SKM-1 (cell line): ENCODE measurements around the gene DIP2C.
"Not testable (repeated sequence)": the region's sequence is repeated elsewhere in the genome, so short reads cannot be mapped to it uniquely, and the experiment has no call there.

Experiments used
- DNase-seq: peaks from one replicate; lab custom pipeline; 2025; ENCODE audit not compliant: unreplicated experiment; lab: John Stamatoyannopoulos, UW

The DIP2C gene

DNA sequence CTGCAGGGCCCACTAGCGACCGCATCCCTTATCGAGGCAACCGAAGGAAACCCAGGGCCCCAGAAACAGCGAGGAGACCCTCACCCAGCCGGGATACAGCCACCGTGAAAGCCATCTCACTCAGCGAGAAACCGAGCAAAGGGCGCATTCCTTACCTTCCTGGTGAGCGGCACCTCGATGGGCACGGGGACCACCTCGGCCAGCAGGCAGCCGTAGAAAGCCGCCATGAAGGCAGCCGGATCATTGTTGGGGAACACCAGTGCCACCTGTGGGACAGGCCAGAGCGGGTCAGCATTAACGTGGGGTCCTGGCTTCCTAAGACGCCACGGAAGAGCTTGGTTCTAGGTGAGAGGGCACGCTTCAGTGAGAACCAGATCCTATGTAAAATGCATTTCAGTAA lies 290.5 kb downstream of the DIP2C start:
- no peak for DNase-seq

DNA sequence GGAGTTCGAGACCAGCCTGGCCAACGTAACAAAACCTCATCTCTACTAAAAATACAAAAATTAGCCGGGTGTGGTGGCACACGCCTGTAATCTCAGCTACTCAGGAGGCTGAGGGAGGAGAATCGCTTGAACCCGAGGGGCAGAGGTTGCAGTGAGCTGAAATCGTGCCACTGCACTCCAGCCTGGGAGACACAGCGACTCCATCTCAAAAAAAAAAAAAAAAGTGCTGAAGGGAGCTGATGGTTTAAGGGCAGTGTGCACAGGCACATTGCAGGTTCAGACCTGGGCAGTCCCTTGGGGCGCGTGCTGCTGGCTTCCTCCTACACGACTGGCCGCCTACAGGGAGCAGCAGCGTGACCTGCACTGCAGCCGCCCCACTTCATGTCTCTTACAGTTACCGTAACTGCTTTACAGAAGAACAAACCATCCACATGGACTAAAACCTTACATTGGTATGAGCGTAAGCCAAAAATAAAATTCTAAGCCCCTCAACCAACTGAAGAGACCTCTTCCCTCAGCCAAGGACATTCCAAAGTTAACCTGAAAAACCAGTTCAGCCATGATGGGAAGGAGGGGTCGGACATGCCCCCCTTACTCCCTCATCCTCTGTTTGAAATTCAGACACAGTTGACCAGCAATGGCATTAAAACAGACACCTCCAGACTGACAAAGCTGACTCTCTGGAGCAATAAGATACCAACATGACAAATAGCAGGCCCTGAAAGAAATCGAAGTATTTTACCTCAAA lies 292.0 kb downstream of the DIP2C start:
- DNase-seq: no peak

DNA sequence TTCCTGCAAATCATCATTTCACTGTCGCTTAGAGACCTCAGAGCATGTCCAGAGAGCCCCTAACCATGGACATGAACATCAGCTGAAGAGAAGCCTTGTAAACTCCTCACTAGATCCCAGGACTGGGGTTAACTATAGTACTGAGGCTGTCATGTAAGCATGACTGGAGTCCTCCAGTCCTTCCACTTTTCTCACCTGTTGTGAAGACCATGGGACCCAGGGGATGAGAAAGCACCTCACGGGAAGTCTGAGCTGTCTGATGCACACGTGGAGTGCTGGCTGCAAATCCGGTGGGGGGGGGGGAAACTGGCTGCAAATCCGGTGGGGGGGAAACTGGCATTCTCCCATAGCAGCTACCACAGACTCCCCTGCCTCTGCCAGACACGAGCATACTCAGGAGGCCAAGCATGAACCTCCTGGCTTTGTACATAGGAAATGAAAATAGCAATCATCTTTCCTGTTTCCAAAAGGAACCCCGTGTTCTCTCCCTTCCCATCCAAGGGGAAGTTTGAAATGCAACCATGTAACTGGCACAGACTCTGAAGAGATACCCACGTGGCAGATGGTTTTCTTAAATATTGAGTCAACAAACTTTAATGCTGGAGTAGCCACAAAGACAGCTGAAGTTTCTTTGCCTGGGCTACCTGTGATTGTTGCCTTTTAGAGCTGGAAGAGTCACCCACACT lies 292.8 kb downstream of the DIP2C start:
- DNase-seq: no peak

DNA sequence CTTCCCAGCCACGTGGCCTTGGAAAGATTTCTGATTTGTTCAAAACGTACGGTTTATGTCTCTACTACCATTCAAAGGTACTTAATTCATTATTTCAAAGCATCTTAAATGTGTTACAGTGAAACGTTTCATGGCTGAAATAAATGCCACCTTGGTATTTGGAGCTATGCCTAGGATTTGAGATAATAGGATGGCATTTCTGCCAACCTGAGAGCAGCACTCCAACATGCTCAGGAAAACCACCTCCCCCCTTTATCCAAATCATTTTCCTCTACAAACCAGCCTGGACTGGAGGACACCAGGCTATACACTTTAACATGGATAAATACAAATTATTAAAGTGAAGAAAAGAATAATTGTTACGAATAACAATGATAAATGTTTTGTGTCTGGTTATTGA lies 293.4 kb downstream of the DIP2C start:
- DNase-seq: no peak

DNA sequence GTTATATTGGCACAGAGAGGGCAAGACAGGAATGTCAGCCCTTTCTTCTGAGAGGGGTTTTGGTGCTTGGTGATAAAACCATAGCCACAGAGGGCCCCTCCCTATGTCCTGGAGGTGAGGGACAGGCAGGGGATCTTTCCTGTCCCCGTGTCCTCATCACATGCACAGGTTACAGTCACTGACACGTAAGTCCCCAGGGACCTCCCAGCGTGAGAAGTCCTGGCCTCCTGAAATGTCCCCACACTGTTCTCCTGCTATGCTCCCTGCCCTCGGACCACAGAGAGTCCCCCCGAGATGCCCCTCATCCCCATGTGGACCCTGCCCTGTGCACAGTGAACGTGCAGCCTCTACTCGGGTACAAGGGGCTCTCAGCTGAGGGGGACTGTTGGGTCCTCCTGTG lies 293.8 kb downstream of the DIP2C start:
- no peak for DNase-seq

DNA sequence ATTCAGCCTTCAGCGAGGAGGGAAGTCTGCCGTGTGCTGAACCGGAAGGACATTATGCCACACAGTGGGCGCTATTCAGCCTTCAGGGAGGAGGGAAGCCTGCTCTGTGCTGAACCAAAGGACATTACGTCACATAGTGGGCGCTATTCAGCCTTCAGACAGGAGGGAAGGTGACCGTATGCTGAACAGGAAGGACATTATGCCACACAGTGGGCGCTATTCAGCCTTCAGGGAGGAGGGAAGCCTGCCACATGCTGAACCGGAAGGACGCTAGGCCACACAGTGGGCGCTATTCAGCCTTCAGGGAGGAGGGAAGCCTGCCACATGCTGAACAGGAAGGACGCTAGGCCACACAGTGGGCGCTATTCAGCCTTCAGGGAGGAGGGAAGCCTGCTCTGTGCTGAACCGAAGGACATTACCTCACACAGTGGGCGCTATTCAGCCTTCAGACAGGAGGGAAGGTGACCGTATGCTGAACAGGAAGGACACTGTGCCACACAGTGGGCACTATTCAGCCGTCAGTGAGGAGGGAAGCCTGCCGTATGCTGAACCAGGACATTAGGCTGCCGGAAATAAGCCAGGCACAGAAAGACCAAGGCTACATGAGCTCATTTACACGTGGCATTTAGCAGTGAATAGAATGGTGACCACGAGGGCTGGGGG lies 294.9 kb downstream of the DIP2C start:
- DNase-seq: not testable (repeated sequence)

DNA sequence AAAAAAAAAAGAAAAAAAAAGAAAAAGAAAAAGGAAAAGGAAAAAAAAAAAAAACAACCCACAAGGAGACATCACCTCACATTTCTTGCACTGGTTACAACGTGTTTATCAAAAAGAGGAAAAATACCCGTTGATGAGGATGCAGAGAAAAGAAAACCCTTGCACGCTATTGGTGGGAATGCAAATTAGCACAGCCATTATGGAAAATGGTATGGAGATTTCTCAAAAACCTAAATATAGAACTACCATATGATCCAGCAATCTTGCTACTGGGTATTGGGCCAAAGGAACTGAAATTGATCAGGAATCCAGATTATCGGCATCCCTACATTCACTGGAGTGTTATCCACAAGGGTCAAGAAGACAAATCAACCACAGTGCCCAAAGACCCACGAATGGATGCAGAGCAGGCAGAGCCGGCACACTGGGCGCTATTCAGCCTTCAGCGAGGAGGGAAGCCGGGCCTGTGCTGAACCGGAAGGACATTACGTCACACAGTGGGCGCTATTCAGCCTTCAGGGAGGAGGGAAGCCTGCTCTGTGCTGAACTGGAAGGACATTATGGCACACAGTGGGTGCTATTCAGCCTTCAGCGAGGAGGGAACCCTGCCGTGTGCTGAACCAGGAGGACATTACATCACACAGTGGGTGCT lies 295.6 kb downstream of the DIP2C start:
- no peak for DNase-seq

DNA sequence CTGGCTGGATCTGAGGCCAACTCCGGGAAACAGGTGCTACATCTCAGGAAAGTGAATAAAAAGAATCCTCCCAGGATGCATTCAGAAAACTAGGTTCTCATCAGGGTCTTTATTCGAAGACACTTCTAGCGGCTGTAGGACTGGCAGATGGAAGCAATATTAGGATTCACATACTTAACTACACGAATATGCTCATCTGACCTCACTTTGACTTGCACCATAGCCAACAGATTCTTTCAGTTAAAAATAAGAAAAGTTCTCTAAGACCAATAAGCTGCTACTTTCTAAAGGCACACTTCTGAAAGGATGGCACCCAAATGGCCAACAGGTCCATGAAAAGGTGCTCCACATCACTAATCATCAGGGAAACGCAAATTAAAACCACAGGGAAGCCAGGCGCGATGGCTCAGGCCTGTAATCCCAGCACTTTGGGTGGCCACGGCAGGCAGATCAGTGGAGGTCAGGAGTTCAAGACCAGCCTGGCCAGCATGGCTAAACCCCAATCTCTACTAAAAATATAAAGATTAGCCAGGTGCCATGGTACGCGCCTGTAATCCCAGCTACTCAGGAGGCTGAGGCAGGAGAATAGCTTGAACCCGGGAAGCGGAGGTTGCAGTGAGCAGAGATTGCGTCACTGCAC lies 296.2 kb downstream of the DIP2C start:
- DNase-seq: no peak

DNA sequence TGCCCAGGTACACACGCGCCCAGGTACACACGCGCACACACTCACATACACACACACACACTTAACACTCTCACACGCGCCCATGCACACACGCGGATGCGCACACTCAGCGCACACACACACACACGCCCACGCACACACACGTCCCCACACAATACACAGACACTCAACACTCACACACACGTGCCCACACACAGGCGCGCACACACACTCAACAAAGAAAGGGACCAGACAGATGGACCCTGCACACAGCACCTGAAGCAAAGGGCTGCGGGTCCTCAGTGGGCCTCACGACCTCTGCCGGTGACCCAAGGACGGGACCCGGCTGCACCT lies 296.8 kb downstream of the DIP2C start:
- DNase-seq: no peak

DNA sequence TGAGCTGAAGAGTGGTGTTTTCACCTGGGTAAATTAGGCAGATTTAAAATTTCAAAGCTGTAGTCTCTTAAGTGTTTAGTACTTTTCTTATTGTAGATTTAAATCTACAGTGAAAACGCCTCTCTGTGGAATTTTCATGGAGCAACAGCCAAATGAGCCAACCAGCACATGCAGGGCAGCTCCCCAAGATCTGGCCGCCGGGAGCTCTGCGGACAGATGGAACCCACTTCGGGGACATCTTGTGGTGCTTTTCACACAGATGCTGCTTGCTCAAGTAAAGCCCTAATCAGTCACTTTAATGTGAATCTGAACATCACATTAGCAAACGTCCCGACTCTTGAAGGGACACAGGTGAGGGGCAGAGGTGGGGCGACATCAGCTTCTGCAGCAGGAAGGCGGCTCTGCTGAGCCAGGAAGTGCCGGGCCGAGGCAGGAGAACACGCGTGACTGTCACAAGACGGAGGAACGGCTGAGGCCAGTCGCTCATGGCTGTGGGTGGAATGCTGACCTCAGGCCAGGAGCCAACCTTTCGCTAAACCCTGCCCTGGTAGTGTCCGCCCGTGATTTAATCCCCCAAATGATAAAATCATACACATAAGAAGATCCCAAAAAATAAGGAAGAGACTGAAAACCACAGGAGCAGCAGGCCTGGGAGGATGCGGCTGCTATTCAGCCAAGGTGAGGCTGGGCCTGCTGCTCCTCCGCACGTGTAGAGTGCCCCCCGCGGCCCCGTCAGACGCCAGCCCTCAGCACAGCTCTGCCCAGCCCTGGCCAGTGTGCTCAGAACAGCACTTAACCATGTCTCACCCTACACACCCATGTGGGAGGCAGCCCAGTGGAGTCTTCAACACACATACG lies 297.4 kb downstream of the DIP2C start:
- no peak for DNase-seq

DNA sequence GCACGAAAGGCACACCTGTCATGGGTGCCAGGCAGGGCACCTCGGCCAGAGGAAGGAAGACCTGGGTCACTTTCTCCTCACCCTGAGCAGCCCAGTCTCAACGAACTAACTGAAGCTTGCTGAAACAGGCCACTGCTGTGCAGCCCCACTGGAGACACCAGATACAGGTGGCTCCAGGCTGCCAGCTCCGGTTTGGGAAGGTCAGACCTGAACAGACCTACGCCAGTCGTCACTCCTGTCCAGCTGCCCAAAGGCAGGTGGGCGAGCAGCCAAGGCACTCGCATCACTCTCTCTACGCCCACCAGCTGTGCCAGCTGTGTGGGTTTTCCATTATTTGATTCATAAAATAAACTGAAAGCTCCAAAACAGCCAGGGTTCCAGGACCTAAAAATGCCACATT lies 298.2 kb downstream of the DIP2C start:
- DNase-seq: no peak

DNA sequence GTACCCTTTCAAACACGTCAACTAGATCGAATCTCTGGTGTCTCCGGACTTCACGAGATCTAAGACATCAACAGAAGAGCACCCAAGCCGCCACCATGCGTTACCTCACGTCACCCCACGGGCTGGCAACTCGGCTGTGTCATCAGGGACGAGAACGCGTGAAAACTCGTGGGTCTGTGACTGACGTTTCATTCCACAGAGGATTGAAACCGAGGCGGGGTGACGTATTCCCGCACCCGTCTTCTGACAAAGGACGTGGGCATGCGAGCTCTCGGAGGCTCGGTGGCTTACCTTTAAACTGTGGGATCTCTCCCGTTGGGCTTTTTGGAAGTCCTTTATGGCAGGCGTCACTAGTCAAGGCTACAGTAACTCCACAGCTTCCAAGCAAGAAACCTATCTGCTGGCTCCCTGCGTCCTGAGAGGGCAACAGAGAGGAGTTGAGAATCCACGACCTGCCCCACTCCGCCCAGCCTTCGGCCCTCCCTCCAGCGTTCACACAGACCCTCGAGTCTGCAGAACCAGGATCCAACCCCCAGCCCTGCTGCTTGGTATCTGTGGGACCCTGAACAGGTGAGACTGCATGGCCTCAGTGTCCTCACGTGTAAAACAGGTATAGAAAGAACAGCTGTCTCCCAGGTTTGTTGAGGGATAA lies 298.9 kb downstream of the DIP2C start:
- DNase-seq: no peak

DNA sequence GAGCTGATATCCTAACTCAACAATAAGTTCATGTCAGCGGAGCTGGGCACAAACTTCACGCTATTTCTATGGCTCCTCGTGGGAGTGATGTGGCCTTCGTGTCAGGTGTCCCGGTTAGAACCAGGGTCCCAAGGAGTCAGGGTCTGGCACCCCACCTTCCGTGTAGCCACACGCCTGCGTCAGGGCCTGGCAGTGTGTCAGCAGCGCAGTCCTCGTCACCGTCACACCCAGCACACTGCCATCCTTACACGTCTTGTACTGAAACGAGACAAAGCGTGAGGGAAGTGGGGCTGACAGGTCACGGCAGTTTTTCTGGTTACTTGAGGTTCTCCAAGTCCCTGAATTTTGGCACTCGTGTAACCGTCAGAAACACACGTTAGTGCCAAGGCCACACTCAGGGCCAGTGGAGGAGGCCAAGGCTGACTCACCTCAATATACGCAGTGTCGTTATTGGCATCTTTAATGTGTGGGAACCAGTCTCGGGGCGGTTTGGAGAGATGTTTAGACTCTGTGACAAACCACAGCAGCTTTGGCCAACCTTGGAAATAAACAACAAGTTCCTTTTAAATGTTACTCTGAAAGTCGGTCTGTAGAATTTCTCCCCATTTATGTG lies 299.5 kb downstream of the DIP2C start:
- no peak for DNase-seq

DNA sequence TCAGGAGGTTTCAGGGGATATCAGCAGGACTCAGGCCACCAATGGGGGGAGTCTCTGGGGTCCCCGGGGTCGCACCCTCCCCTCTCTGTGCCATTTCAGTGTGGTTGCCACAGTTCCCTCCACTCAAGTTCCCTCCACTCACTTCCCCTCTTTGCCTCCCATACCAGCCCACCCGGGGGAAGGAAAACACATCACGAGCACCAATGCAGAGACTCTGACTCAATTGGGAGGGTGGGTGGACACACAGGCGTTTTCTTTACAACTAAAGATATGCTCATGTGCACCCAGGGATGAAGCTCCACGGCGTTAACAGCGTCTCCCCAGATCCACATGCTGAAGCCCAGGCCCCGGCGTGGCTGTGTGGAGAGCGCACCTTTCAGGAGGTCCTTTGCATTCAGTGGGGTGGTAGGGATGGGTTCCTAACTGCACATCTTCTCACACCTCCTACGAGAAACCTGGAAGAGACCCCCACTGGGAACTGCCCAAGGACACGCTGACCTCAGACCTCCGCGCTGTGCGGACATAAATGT lies 300.1 kb downstream of the DIP2C start:
- DNase-seq: no peak

DNA sequence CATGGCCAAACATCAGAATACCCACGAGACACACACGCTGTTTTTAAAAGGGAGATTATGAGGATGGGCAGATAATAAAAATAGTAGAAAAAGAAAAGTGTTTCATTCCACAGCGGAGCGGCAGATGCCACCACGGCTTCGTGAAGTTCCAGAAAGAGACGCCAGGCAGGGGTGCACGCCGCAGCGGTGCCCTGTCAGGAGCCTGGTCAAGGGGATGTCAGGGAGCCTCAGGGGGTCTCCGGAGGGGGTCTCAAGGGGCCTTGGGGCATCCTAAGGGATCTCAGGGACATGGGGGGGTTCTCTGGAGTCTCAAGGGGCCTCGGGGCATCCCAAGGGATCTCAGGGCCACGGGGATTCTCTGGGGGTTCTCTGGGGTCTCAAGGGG lies 300.8 kb downstream of the DIP2C start:
- DNase-seq: no peak

DNA sequence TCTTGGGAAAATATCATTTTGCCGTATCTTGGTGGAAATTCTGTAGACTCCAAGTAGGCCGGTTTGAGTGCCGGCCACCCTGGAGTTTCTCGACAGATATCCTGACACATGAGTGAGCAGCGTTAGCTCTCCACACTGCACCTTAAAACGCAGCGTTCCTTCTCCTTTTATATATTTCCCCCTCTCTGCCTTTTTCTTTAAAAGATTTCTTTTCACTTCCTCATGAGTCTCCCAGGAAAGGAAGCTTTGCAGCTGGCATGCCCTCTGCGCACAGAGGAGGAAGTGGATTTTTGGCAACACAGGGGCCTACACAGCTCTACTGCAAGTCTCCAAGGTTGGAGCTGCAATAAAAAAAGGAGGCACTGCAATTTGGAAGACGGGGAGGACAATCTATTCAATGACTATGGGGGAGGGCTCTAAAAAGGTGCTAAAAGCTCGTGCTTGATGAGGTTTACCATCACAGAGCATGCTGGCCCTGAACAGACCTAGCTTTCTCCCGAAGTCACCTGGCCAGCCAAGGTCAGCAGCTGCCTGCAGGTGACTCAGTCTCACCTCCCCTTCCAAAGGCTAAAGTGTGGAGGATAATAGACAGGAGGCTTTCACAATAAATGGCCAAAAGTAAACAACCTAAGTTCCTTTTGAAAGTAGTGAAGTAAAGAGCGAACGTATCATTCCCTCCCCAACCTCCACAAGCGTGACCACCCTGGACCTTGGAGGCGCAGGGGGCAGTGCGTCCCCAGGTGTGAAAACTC lies 301.4 kb downstream of the DIP2C start:
- DNase-seq: peak; percentile 1

DNA sequence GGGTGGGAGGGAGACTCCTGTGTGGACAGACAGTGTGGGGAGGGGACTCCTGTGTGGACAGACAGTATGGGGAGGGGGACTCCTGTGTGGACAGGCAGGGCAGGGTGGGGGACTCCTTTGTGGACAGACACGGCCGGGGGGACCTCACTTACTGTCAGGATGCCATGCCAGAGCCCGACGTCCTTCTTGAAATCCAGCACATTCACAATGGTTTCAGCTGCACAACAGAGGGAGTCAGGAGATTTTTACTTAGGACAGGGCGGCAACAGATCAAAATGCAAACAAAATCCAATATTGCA lies 301.9 kb downstream of the DIP2C start:
- no peak for DNase-seq

DNA sequence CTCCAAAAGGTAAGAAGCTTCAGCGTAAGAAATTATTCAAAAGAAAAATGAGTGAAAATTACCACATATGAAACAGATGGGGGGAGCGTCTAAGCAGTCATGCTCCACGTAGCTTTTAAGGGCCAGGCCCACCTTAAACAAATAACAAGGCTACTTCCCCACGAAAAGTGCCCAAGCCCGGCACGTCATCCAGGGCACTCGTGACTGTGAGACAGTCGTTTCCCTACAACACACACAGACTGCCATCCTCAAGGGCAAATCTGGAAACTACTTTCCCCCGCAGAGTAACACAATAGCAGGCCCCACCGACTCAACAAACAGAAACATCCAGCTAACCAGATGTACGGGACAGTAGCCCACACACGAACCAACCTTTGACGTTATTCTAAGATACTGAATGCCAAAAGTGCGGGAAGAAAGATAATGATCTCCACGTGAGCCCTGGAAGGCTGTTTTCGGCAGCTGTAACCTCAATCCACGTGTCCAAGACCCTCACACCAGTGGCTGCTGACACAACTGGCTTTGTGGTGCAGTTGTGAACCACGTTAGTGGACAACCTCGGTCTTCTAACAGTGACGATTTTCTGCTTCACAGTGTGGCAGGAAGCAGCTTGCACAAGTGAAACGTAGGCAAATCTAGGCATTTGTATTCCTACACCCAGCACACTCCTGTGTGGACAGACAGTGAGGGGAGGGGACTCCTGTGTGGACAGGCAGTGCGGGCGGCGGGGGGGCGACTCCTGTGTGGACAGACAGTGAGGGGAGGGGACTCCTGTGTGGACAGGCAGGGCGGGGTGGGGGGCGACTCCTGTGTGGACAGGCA lies 302.5 kb downstream of the DIP2C start:
- DNase-seq: no peak
